Right lobe of liver (tissue), 6 donors: Measurements from ENCODE around the gene HECW1. TPM values are rescaled to one million over a fixed set of nuclear protein-coding genes. Genes with fewer than 3 reads are reported as not detected.

Source experiments
- ATAC-seq, 4 donors: fragments of 200-7000 bp; cut with Tn5 transposase; one replicate each; pipeline ENCODE4 v1.9.1; 2020; ENCODE audit warnings: mild to moderate bottlenecking in 4 of 4, moderate library complexity in 4 of 4
- DNase-seq, 3 donors: peaks; one replicate each; pipeline ENCODE4 v3.0.0-alpha.2; 2020
- H3K27ac ChIP-seq, 3 donors: fragments of 200-600 bp; one replicate each; pipeline ENCODE4 v1.8.0; 2022
- H3K27me3 ChIP-seq, 2 donors: fragments of 200-600 bp; one replicate each; pipeline ENCODE4 v1.8.0; 2022
- H3K36me3 ChIP-seq, 4 donors: fragments of 200-600 bp; sonication (generic) in 1 of 4; one replicate each; pipeline versions ENCODE4 v1.5.1 to v1.8.0; 2017 to 2022; ENCODE audit warnings: control low read depth in 1 of 4
- H3K4me1 ChIP-seq, 4 donors: fragments of 200-600 bp; sonication (generic) in 1 of 4; one replicate each; pipeline versions ENCODE4 v1.5.1 to v1.8.0; 2017 to 2022; ENCODE audit warnings: control low read depth in 1 of 4
- H3K4me3 ChIP-seq, 3 donors: fragments of 200-600 bp; one replicate each; pipeline ENCODE4 v1.8.0; 2022
- H3K9me3 ChIP-seq, 4 donors: fragments of 200-600 bp; sonication (generic) in 1 of 4; one replicate each; pipeline versions ENCODE4 v1.5.1 to v1.8.0; 2017 to 2022; ENCODE audit warnings: control low read depth in 1 of 4
- POLR2A ChIP-seq: fragments of 450-650 bp; IDR thresholded peaks from one replicate; pipeline ENCODE4 v1.6.1; 2017; ENCODE audit warnings: antibody characterized with exemption, mild to moderate bottlenecking
- WGBS: methylation state at CpG from one replicate; pipeline ENCODE4 v1.1.6; 2018; ENCODE audit warnings: low coverage, low lambda C conversion rate; ENCODE audit not compliant: insufficient coverage; ENCODE audit errors: missing lambda C conversion rate; 5-methylcytosine and 5-hydroxymethylcytosine counted together
- intact Hi-C, 2 donors: fragments of 100-400 bp; cut with DNase I; formaldehyde crosslinking; loops; one replicate each; pipeline versions ENCODE4 v1.11.2 to v1.14.1; 2022
- total RNA-seq, 6 experiments: library from RNA; depleted of rRNA in 2 of 6; stranded (reverse); fragments of >200 nt in 2 of 6; fragmentation: NEBNext Ultra II Directional in 3 of 6; extraction: Animal tissue kit (Norgen Biotek cat#: 25700) in 3 of 6; gene quantifications; one replicate each; pipeline versions ENCODE4 v1.1.0 to v1.2.4, GENCODE V29; 2016 to 2023
- TF ChIP-seq, protein P1 (sequence below), 4 donors: fragments of 200-600 bp in 3 of 4; fragments of 450-650 bp in 1 of 4; IDR thresholded peaks; one replicate each; pipeline versions ENCODE4 v1.5.1 to v1.8.0; 2016 to 2022; ENCODE audit warnings: antibody characterized with exemption in 4 of 4, mild to moderate bottlenecking in 2 of 4
- donor health status: DM: no; HTN: yes; CAD: no.
- donor health status: DM: no; HTN: no; CAD: no.
- donor health status: DM: no; HTN: no; CAD: no.
- donor health status: DM: no; HTN: yes; CAD: no.
- donor health status: DM: no; HTN: yes; CAD: no.

Gene HECW1
- total RNA-seq, 6 experiments from 2014 or later = 0.02 to 0.87 (median 0.09) TPM; not detected in 1

DNA sequence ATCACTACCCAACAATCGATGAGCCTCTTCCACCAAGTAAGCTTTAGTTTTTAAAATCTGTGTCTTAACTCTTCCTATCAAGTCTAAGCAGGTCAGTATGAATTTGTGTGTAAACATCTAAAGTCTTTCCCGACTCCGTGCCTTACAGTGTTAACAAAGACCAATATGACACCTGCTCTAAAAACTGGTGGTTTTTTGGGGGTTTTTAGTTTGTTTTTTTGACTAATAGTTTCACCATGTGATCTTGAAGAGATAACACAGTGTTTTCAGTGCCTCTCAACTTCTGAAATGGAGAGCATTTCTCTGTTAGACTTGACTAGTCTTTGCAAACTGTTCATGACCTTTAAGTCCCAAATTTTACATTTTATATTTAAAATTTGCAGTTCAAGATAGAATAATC lies 338.4 kb downstream of the HECW1 start:
- intact Hi-C loops = no loop called here
- 84% methylated on average over 3 of the region's 3 CpGs for whole genome bisulfite sequencing
- Histone ChIP-seq H3K27ac (no peak overlapping the region), H3K36me3 (no peaks in the 10 kb centered on the region), H3K27me3 (no peaks in the 10 kb centered on the region), H3K4me1 (no peaks in the 10 kb centered on the region), H3K4me3 (no peak overlapping the region), H3K9me3 (no peaks in the 10 kb centered on the region)
- TF ChIP-seq, protein P1, sequence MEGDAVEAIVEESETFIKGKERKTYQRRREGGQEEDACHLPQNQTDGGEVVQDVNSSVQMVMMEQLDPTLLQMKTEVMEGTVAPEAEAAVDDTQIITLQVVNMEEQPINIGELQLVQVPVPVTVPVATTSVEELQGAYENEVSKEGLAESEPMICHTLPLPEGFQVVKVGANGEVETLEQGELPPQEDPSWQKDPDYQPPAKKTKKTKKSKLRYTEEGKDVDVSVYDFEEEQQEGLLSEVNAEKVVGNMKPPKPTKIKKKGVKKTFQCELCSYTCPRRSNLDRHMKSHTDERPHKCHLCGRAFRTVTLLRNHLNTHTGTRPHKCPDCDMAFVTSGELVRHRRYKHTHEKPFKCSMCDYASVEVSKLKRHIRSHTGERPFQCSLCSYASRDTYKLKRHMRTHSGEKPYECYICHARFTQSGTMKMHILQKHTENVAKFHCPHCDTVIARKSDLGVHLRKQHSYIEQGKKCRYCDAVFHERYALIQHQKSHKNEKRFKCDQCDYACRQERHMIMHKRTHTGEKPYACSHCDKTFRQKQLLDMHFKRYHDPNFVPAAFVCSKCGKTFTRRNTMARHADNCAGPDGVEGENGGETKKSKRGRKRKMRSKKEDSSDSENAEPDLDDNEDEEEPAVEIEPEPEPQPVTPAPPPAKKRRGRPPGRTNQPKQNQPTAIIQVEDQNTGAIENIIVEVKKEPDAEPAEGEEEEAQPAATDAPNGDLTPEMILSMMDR (IDR thresholded peaks at IDR 0.05) = no peak
- no peak for TF ChIP-seq POLR2A
- no peak for DNase-seq
- ATAC-seq = no peak

DNA sequence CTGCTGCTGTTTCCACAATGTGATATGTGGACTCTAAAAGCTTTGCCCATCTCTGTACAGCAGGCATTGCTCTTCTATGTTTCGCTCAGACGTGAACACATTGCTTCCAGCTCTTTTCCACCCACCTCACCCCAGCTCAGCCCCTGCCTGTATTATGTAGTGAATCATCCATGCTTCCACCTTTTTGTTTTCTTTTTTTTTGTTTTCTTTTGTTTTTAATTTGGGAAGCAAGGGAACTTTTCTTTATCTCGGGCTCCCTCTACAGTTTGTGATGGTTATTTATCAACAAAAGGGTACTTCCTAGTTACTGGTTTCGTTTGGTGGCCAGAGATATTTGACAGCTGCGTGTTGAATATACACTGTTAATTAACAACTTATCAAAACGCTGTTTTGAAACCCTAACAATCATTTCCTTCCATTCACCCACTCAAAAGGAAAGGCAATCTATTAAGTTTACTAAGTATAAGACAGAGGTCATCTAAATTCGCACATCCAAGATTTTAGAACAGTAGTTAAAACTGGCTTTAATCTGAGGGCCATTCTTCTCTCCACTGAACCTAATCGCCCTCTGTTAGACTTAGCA lies 342.6 kb downstream of the HECW1 start:
- intact Hi-C loops = no loop called here
- Histone ChIP-seq H3K9me3 (no peaks in the 10 kb centered on the region), H3K27ac (no peak overlapping the region), H3K36me3 (no peaks in the 10 kb centered on the region), H3K4me3 (no peak overlapping the region), H3K27me3 (no peaks in the 10 kb centered on the region), H3K4me1 (peaks cover 0 to 18% (median 6%) of the 10 kb centered on the region in 4 donors)
- TF ChIP-seq, protein P1 (IDR thresholded peaks at IDR 0.05) = peak; percentile 45 to 56 (median 52)
- no peak for TF ChIP-seq POLR2A
- no peak for DNase-seq
- WGBS = 16% methylated on average over 8 of the region's 8 CpGs
- peak; percentile 54 to 86 (median 70) for ATAC-seq

DNA sequence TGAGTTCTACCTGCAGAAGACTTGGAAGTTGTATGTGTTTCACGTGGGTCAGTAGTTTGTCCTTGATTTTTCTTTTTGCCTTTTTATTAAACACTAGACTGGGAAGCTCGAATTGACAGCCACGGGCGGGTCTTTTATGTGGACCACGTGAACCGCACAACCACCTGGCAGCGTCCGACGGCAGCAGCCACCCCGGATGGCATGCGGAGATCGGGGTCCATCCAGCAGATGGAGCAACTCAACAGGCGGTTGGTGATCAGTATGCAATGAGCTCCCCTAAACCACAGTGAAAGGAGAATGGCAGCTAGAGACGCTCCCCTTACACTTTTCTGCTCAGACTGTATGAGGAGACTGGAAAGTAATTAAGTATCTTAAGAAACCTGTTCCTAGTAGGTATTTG lies 343.8 kb downstream of the HECW1 start:
- no peaks in the 10 kb centered on the region for H3K36me3 ChIP-seq
- no peaks in the 10 kb centered on the region for H3K9me3 ChIP-seq
- 70% methylated on average over 8 of the region's 14 CpGs for WGBS
- DNase-seq (no peak), ATAC-seq (peak in 1 of 4 donors; percentile 35)
- H3K4me1 ChIP-seq = peaks cover 0 to 30% (median 9%) of the 10 kb centered on the region in 4 donors
- intact Hi-C loops = no loop called here
- no peak overlapping the region for H3K27ac ChIP-seq
- H3K4me3 ChIP-seq = no peak overlapping the region
- no peaks in the 10 kb centered on the region for H3K27me3 ChIP-seq
- TF ChIP-seq, protein P1 (IDR thresholded peaks at IDR 0.05) = no peak
- TF ChIP-seq POLR2A = no peak

DNA sequence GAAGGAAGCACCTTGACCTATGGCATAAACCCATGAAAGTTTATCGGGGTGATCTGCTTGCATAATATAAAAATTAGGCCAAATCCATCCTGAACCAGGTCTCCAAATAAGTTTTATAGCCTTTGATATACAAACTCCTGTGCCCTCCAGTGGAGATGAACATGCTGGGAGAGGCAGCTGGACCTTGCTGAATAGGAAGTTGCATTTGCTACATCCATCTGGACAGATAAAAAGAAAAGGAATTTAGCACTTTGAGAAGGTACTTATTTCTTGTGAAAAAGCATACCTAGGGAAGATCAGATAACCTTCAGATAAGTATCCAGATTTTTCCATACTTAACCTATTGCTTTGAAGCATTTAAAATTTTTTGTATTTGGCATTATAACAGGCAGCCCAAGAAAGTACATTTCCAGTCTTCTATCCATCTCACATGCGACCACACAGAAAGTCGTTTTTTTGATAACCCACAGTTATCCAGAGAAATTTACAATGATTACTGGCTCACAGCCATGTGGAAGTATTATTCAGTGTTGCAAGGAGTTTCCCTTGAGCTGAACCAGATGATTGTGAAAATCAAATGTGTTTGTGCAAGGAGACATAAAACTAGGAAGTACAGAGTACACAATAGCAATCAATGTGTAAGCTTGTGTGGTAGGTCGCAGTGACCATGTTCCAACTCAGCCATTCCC lies 346.0 kb downstream of the HECW1 start:
- H3K27ac ChIP-seq = peak overlapping the region in 1 of 3 donors; percentile 27
- intact Hi-C loops = no loop called here
- no peaks in the 10 kb centered on the region for H3K27me3 ChIP-seq
- H3K36me3 ChIP-seq = no peaks in the 10 kb centered on the region
- WGBS = 21% methylated on average over 4 of the region's 4 CpGs
- TF ChIP-seq, protein P1 (IDR thresholded peaks at IDR 0.05) = no peak
- no peak for TF ChIP-seq POLR2A
- no peaks in the 10 kb centered on the region for H3K9me3 ChIP-seq
- peaks cover 0 to 51% (median 17%) of the 10 kb centered on the region in 4 donors for H3K4me1 ChIP-seq
- DNase-seq = no peak
- ATAC-seq = peak; percentile 31 to 59 (median 42)
- H3K4me3 ChIP-seq = no peak overlapping the region
